Measurements from ENCODE around the gene SLC35A4. TPM values are rescaled to one million over a fixed set of nuclear protein-coding genes. Genes with fewer than 3 reads are reported as not detected.

The SLC35A4 gene
- total and polyA plus RNA-seq, 2 of the 8 experiments (the other 6 are each of a cell fraction or from before 2014, with no cell fraction given) = 78.6 to 133 TPM

GRCh38 chr5:140540227-140540626 is 24.4 kb upstream of the SLC35A4 start:
- Histone ChIP-seq H3K79me2 (ENCODE audit: control insufficient read depth in 1 of 2, insufficient read depth in 2 of 2, low read length in 2 of 2) (no peaks in the 10 kb centered on the region), H3K18ac (ENCODE audit: extremely low read depth, low read length) (no peak overlapping the region), H3K4ac (replicated peaks; ENCODE audit: insufficient read length, low read depth, low read length) (no peak overlapping the region), H2BK20ac (ENCODE audit: low read length) (no peak overlapping the region), H3K9me3 (ENCODE audit: insufficient read depth in 2 of 2, low read depth in 1 of 2, low read length in 1 of 2) (no peaks in the 10 kb centered on the region), H3K14ac (ENCODE audit: insufficient read length) (no peak overlapping the region), H2BK5ac (ENCODE audit: low read depth, low read length) (no peak overlapping the region), H3K27me3 (replicated peaks in 1 of 4; ENCODE audit: control insufficient read depth in 3 of 4, extremely low read depth in 1 of 4, insufficient read depth in 3 of 4, low read length in 3 of 4) (no peaks in the 10 kb centered on the region), H4K91ac (replicated peaks; ENCODE audit: insufficient read length, low read length) (no peak overlapping the region), H3K36me3 (ENCODE audit: control insufficient read depth in 2 of 4, insufficient read depth in 4 of 4, low read length in 3 of 4) (peaks cover 13 to 62% (median 42%) of the 10 kb centered on the region in 4 experiments), H2BK15ac (ENCODE audit: low read length) (no peak overlapping the region), H4K5ac (ENCODE audit: insufficient read length, low read depth, low read length) (no peak overlapping the region), H2BK120ac (replicated peaks; ENCODE audit: low read depth, low read length) (no peak overlapping the region), H3K79me1 (ENCODE audit: low read depth, low read length) (no peaks in the 10 kb centered on the region), H3K4me1 (replicated peaks in 1 of 4; ENCODE audit: control insufficient read depth in 3 of 4, insufficient read depth in 4 of 4, low read length in 3 of 4) (no peaks in the 10 kb centered on the region), H3K23me2 (ENCODE audit: low read depth, low read length) (no peaks in the 10 kb centered on the region), H3K56ac (replicated peaks; ENCODE audit: insufficient read length, low read depth, low read length) (no peak overlapping the region), H3K4me3 (ENCODE audit: extremely low read depth in 1 of 4, insufficient read depth in 2 of 4, low read depth in 3 of 4, low read length in 4 of 4) (no peak overlapping the region), H3K23ac (ENCODE audit: insufficient read length) (no peak overlapping the region), H2AK5ac (ENCODE audit: low read depth, low read length) (no peak overlapping the region), H4K20me1 (replicated peaks in 1 of 2; ENCODE audit: control insufficient read depth in 1 of 2, insufficient read depth in 2 of 2, low read length in 2 of 2) (no peaks in the 10 kb centered on the region), H2AFZ (ENCODE audit: low read length) (no peak overlapping the region), H2BK12ac (ENCODE audit: low read depth, low read length) (no peak overlapping the region), H3K27ac (ENCODE audit: low read depth, low read length) (no peak overlapping the region), H3K4me2 (ENCODE audit: insufficient read depth in 1 of 2, low read depth in 2 of 2, low read length in 2 of 2) (no peak overlapping the region), H3K9ac (replicated peaks in 1 of 4; ENCODE audit: extremely low read depth in 1 of 4, low read depth in 3 of 4, low read length in 3 of 4) (no peak overlapping the region), H4K8ac (ENCODE audit: extremely low read depth, insufficient read depth, low read length) (no peak overlapping the region)
- POLR2A ChIA-PET (ENCODE audit: partially characterized antibody) = interaction anchor here (14.4 kb wide), 1 partner anchor 19 kb away, joined by 191 read pairs; the partner anchor contains the start of genes APBB3, SLC35A4 and SRA1
- CTCF ChIA-PET (ENCODE audit: partially characterized antibody) = interaction anchor here (0.9 to 1.1 kb wide), 2 partner anchors 52 to 168 kb away, joined by 3 read pairs; no protein-coding TSS in a partner anchor
- FAIRE-seq = no peak
- DNase-seq (ENCODE audit: low read depth in 1 of 2, low spot score in 2 of 2) = no peak
- 90% methylated on average over 1 of the region's 1 CpG; no CpG with 5 or more reads in 1 of the 2 experiments for WGBS, 2 experiments (ENCODE audit: extremely low coverage in 1 of 2, insufficient coverage in 1 of 2, insufficient read length in 1 of 2, insufficient replicate concordance in 2 of 2, low coverage in 1 of 2, low lambda C conversion rate in 2 of 2, missing lambda C conversion rate in 1 of 2)
- no peak for TF ChIP-seq RXRA (IDR thresholded peaks at IDR 0.05; ENCODE audit: insufficient read depth, low read depth, low read length)
- no peak for TF ChIP-seq RAD21 (IDR thresholded peaks at IDR 0.05 in 1 of 2, conservative IDR thresholded peaks at IDR 0.05 in 1 of 2; ENCODE audit: low read depth in 2 of 2, low read length in 2 of 2)
- TF ChIP-seq GABPA (IDR thresholded peaks at IDR 0.05; ENCODE audit: borderline replicate concordance, insufficient read depth, low read length) = no peak
- no peak for TF ChIP-seq RFX5 (IDR thresholded peaks at IDR 0.05; ENCODE audit: borderline replicate concordance, low read depth, low read length)
- no peak for TF ChIP-seq ATF3 (IDR thresholded peaks at IDR 0.05; ENCODE audit: insufficient read depth, low read depth, low read length)
- TF ChIP-seq HDAC6 (IDR thresholded peaks at IDR 0.05; ENCODE audit: low read depth, low read length) = no peak
- TF ChIP-seq CBX5 (IDR thresholded peaks at IDR 0.05; ENCODE audit: low read depth, low read length) = no peak
- no peak for TF ChIP-seq ATF2 (IDR thresholded peaks at IDR 0.05; ENCODE audit: low read length)
- TF ChIP-seq SAP30 (IDR thresholded peaks at IDR 0.05; ENCODE audit: insufficient read depth, insufficient replicate concordance, low read length) = no peak
- no peak for TF ChIP-seq POU5F1 (IDR thresholded peaks at IDR 0.05; ENCODE audit: low read depth, low read length)
- TF ChIP-seq SP1 (IDR thresholded peaks at IDR 0.05; ENCODE audit: low read depth, low read length) = no peak
